Measurements from ENCODE around the gene HBD.

DNA sequence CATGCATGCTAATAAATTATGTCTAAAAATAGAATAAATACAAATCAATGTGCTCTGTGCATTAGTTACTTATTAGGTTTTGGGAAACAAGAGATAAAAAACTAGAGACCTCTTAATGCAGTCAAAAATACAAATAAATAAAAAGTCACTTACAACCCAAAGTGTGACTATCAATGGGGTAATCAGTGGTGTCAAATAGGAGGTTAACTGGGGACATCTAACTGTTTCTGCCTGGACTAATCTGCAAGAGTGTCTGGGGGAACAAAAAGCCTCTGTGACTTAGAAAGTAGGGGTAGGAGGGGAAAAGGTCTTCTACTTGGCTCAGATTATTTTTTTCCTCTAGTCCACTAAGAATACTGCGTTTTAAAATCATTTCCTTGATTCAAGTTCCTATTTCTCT is 6.6 kb downstream of the HBD start:
- TF ChIP-seq EZH2 (IDR thresholded peaks at IDR 0.05; ENCODE audit: insufficient read depth, poor library complexity, severe bottlenecking) (no peak), EZH2phosphoT487 (IDR thresholded peaks at IDR 0.05; ENCODE audit: insufficient read depth, low read depth) (no peak)
